Effector memory CD8-positive, alpha-beta T cell (primary cell): ENCODE measurements around the gene MTHFD1L.

Source experiments
- ATAC-seq: fragments of 150-1000 bp; cut with Tn5 transposase; replicated peaks from 2 replicates; pipeline ENCODE4 v1.10.0; 2021; ENCODE audit warnings: mild to moderate bottlenecking, moderate library complexity
- DNase-seq, 3 experiments: peaks; one replicate each; pipeline ENCODE4 v3.0.0; 2021
- H3K27ac Mint-ChIP-seq, 2 donors: one replicate each; pipeline ENCODE4 v1.8.0; 2022; ENCODE audit warnings: mild to moderate bottlenecking in 2 of 2, mixed read lengths in 2 of 2, moderate library complexity in 2 of 2
- H3K27me3 Mint-ChIP-seq, 2 donors: one replicate each; pipeline ENCODE4 v1.8.0; 2022; ENCODE audit warnings: mixed read lengths in 2 of 2
- H3K36me3 Mint-ChIP-seq: one replicate; pipeline ENCODE4 v1.8.0; 2022; ENCODE audit warnings: mild to moderate bottlenecking, moderate library complexity, mixed read lengths; ENCODE audit not compliant: insufficient read depth
- H3K4me1 Mint-ChIP-seq, 2 donors: one replicate each; pipeline ENCODE4 v1.8.0; 2022; ENCODE audit warnings: low read depth in 2 of 2, mixed read lengths in 2 of 2
- H3K4me3 Mint-ChIP-seq, 2 donors: one replicate each; pipeline ENCODE4 v1.8.0; 2022; ENCODE audit warnings: mild to moderate bottlenecking in 2 of 2, mixed read lengths in 2 of 2, moderate library complexity in 2 of 2
- H3K9me3 Mint-ChIP-seq, 2 donors: one replicate each; pipeline ENCODE4 v1.8.0; 2022; ENCODE audit warnings: mixed read lengths in 2 of 2

Gene MTHFD1L

DNA sequence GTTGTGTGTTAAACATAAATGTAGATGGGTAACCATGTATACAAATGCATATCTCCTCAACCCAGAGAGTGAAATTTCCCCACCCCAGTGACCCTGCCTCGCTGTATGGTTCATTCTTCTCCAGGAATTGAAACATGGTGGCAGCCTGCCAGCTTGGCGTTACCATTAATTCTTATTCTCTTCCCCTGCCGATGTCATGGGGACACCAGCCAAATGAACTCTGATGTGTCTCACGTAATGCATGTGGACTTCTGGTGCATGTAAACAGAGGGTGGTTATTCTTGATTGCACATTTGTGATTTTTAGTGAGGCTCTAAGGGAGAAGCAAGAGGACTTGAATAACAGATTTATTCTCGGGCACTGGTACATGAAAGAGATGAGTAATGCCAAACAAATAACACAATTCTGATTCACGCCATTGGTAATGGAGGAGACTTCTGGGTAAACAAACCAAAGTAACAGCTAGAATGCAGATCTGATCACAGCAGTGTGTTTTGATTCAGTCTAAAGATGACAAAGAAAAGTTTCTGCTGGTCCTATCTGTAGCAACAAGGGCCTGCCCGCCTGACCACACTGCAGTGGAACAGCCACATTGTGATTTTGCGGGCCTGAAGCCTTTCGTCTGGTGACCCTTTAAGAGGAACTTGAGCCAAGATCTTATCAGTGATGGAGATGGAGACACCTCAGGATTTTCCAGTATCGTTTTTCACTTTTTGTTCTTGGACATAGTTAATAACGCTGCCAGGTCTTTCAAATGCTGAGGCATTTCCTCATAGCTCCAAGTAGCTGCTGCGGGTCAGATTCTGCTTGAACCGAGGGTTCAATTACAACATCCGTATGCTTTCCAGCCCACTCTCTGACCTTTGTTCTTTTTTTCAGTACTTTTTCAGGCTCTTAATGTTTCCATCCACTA lies 202.4 kb downstream of the MTHFD1L start:
- no peaks in the 10 kb centered on the region for H3K9me3 Mint-ChIP-seq
- no peak overlapping the region for H3K27ac Mint-ChIP-seq
- ATAC-seq (no peak), DNase-seq (no peak)
- H3K36me3 Mint-ChIP-seq = no peaks in the 10 kb centered on the region
- no peaks in the 10 kb centered on the region for H3K4me1 Mint-ChIP-seq
- H3K27me3 Mint-ChIP-seq = no peaks in the 10 kb centered on the region
- no peak overlapping the region for H3K4me3 Mint-ChIP-seq

- H3K27ac Mint-ChIP-seq = no peak overlapping the region
- DNase-seq = no peak
These were observed 203.3 kb downstream of the MTHFD1L start for GRCh38 chr6:151068761-151069312.

DNA sequence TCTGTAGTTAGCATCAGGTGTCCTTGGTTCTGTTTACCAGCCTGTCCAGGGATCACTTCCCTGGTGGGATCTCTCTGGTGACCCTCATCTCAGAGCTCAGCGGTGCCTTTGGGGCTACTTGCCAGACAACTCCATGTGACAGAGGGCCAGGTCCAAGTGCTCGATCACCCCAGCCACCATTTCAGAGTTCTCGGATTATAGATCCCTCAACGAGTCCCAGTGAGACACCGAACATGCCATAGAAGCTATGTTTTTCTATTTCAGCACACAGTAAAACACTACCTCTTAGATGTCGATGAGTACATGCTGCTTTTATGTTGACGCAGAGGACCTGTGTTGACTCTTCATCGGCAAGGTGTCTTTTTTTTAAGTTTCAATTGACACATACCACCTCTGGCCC lies 204.1 kb downstream of the MTHFD1L start:
- Mint-ChIP-seq H3K36me3 (no peaks in the 10 kb centered on the region), H3K9me3 (no peaks in the 10 kb centered on the region), H3K27me3 (no peaks in the 10 kb centered on the region), H3K4me1 (no peaks in the 10 kb centered on the region), H3K4me3 (no peak overlapping the region), H3K27ac (no peak overlapping the region)
- ATAC-seq (no peak), DNase-seq (no peak)

More at GRCh38 chr6:151068761-151069312, 203.3 kb downstream of the MTHFD1L start:
- no peak overlapping the region for H3K4me3 Mint-ChIP-seq
- H3K27me3 Mint-ChIP-seq = no peaks in the 10 kb centered on the region
- H3K36me3 Mint-ChIP-seq = no peaks in the 10 kb centered on the region
- H3K4me1 Mint-ChIP-seq = no peaks in the 10 kb centered on the region
- ATAC-seq = no peak
- no peaks in the 10 kb centered on the region for H3K9me3 Mint-ChIP-seq

DNA sequence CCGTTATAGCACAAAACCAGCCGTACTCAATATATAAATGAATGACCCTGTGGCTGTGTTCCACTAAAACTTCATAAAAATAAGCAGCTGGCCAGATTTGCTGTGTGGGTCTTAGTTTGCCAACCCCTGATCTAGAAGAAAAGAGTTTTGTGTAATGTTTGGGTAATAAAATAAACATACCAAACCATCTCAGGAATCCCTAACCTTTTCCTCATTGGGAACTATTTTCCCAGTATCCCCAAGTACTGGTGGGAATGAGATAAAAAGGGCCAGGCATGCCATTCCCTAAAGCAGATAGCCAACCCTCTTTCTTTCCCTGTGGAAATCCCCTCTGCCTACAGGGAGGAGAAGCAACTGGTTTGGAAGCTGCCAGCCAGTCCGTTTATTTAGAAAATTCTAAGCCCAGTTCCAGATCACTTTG lies 205.1 kb downstream of the MTHFD1L start:
- no peak overlapping the region for H3K4me3 Mint-ChIP-seq
- H3K27ac Mint-ChIP-seq = no peak overlapping the region
- no peak for ATAC-seq
- H3K27me3 Mint-ChIP-seq = no peaks in the 10 kb centered on the region
- H3K4me1 Mint-ChIP-seq = no peaks in the 10 kb centered on the region
- no peaks in the 10 kb centered on the region for H3K9me3 Mint-ChIP-seq
- DNase-seq = no peak
- H3K36me3 Mint-ChIP-seq = no peaks in the 10 kb centered on the region

GRCh38 chr6:151071295-151071694 lies 205.8 kb downstream of the MTHFD1L start:
- Mint-ChIP-seq H3K27me3 (no peaks in the 10 kb centered on the region), H3K36me3 (no peaks in the 10 kb centered on the region), H3K4me1 (no peaks in the 10 kb centered on the region), H3K27ac (no peak overlapping the region), H3K9me3 (no peaks in the 10 kb centered on the region), H3K4me3 (no peak overlapping the region)
- DNase-seq (no peak), ATAC-seq (no peak)

DNA sequence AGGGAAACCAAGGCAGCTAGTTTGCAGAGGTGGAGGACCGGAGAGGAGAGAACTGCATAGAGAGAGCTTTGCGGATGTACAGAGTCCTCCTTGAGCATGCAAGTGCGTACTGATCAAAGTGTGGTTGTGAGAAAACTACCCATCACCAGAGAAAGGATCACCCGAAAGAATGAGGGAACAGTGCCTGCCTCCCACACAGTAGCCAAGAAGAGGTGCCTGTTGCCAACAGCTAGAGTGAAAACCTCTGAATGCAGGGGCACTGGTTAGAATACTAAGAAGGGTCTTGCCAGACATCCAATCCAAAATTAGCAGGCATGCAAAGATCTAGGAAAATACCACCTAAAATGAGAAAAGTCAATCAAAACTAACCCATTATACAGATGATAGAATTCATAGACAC lies 207.6 kb downstream of the MTHFD1L start:
- no peak for ATAC-seq
- Mint-ChIP-seq H3K9me3 (no peaks in the 10 kb centered on the region), H3K4me3 (no peak overlapping the region), H3K27ac (no peak overlapping the region), H3K36me3 (peaks cover 3% of the 10 kb centered on the region), H3K4me1 (no peaks in the 10 kb centered on the region), H3K27me3 (no peaks in the 10 kb centered on the region)
- no peak for DNase-seq

GRCh38 chr6:151073701-151074100 lies 208.2 kb downstream of the MTHFD1L start:
- no peaks in the 10 kb centered on the region for H3K4me1 Mint-ChIP-seq
- ATAC-seq (no peak), DNase-seq (no peak)
- H3K36me3 Mint-ChIP-seq = peaks cover 3% of the 10 kb centered on the region
- H3K4me3 Mint-ChIP-seq = no peak overlapping the region
- no peaks in the 10 kb centered on the region for H3K9me3 Mint-ChIP-seq
- no peak overlapping the region for H3K27ac Mint-ChIP-seq
- H3K27me3 Mint-ChIP-seq = no peaks in the 10 kb centered on the region

DNA sequence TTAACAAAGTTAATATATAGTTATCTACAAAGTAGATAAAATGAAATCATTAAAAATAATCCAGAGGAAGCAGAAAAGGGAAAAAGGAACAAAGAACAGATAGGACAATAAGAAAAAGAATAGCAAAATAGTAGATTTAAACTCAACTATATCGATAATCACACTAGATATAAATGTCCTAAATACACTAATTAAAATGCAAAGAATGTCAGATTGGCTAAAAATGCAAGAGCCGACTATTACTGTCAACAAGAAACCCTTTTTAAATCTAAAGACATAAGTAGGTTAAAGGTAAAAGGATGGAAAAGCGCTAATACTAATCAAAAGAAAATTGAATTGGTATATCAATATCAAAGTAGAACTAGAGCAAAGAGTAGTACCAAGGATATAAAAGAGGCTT lies 209.5 kb downstream of the MTHFD1L start:
- no peaks in the 10 kb centered on the region for H3K9me3 Mint-ChIP-seq
- H3K4me3 Mint-ChIP-seq = no peak overlapping the region
- H3K27me3 Mint-ChIP-seq = no peaks in the 10 kb centered on the region
- no peak for ATAC-seq
- no peak overlapping the region for H3K27ac Mint-ChIP-seq
- H3K4me1 Mint-ChIP-seq = no peaks in the 10 kb centered on the region
- no peak for DNase-seq
- H3K36me3 Mint-ChIP-seq = peaks cover 3% of the 10 kb centered on the region

GRCh38 chr6:151075527-151075926 lies 210.0 kb downstream of the MTHFD1L start:
- Mint-ChIP-seq H3K9me3 (no peaks in the 10 kb centered on the region), H3K27me3 (no peaks in the 10 kb centered on the region), H3K27ac (no peak overlapping the region), H3K36me3 (peaks cover 3% of the 10 kb centered on the region), H3K4me1 (no peaks in the 10 kb centered on the region), H3K4me3 (no peak overlapping the region)
- ATAC-seq = no peak
- DNase-seq = no peak

DNA sequence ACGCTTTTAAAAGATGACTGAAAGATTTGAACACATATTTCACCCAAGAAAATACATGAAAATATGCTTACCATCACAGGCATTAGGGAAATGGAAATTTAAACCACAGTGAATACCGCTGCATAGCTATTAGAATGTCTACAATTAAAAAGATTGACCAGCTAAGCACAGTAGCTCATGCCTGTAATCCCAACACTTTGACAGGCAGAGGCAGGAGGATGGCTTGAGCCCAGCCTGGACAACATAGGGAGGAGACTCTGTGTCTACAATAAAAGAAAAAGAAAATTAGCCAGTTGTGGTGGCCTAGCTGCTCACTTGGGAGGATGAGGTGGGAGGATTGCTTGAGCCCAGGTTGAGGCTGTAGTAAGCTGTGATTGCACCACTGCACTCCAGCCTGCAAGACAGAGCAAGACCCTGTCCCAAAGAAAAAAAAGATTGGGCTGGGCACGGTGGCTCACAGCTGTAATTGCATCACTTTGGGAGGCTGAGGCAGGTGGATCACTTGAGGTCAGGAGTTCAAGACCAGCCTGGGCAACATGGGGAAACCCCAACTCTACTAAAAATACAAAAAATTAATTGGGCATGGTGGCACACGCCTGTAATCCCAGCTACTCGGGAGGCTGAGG lies 210.5 kb downstream of the MTHFD1L start:
- Mint-ChIP-seq H3K27ac (no peak overlapping the region), H3K4me3 (no peak overlapping the region), H3K36me3 (peaks cover 3% of the 10 kb centered on the region), H3K4me1 (no peaks in the 10 kb centered on the region), H3K27me3 (no peaks in the 10 kb centered on the region), H3K9me3 (no peaks in the 10 kb centered on the region)
- ATAC-seq (no peak), DNase-seq (no peak)

DNA sequence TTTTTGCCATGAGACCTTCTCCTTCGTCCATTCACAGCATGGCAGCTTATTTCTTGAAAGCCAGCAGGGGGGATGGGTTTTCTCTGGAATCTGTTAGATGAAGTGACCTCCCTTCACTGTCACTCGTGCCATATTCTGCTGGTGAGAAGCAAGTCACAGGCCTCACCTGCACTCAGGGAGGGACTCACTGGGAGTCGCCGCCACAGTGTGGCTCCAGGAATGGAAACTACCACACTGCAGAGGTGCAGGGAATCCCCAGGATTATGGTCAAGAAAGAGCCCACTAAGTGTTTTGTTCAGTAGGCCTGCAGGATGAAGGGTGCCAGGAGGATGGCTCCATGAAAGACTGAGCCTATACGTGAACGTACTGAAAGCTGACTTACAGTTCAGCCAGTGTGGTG lies 213.2 kb downstream of the MTHFD1L start:
- H3K36me3 Mint-ChIP-seq = peaks cover 3% of the 10 kb centered on the region
- ATAC-seq (no peak), DNase-seq (no peak)
- H3K4me3 Mint-ChIP-seq = no peak overlapping the region
- no peaks in the 10 kb centered on the region for H3K27me3 Mint-ChIP-seq
- H3K27ac Mint-ChIP-seq = no peak overlapping the region
- no peaks in the 10 kb centered on the region for H3K9me3 Mint-ChIP-seq
- no peaks in the 10 kb centered on the region for H3K4me1 Mint-ChIP-seq

- H3K9me3 Mint-ChIP-seq = no peaks in the 10 kb centered on the region
- ATAC-seq = no peak
- H3K27me3 Mint-ChIP-seq = no peaks in the 10 kb centered on the region
- H3K36me3 Mint-ChIP-seq = peaks cover 3% of the 10 kb centered on the region
- DNase-seq = no peak
- no peak overlapping the region for H3K27ac Mint-ChIP-seq
- H3K4me3 Mint-ChIP-seq = no peak overlapping the region
- no peaks in the 10 kb centered on the region for H3K4me1 Mint-ChIP-seq
These were observed 216.2 kb downstream of the MTHFD1L start for GRCh38 chr6:151081656-151082055.

DNA sequence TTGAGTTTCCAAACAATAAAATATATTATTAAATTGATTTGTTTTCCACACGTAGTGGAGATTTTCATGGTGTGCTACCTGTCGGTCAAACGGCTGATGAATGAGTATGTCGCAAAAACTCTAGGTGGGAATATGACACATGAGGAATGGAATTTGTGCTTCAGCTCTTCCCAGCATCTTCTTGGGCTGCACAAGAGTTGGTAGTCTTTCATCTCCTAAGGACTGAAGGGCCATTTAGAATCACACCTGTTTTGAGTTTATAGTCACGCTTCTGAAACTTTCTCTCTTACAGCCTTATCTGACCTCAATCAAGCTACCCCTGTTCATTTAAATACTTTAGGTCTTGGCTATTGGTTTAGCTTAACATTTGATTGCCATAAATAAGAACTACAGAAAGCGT lies 216.6 kb downstream of the MTHFD1L start:
- Mint-ChIP-seq H3K27me3 (no peaks in the 10 kb centered on the region), H3K27ac (no peak overlapping the region), H3K36me3 (peaks cover 3% of the 10 kb centered on the region), H3K9me3 (no peaks in the 10 kb centered on the region), H3K4me1 (no peaks in the 10 kb centered on the region), H3K4me3 (no peak overlapping the region)
- DNase-seq = no peak
- no peak for ATAC-seq

- DNase-seq (no peak), ATAC-seq (no peak)
- Mint-ChIP-seq H3K4me1 (no peaks in the 10 kb centered on the region), H3K27ac (no peak overlapping the region), H3K36me3 (no peaks in the 10 kb centered on the region), H3K4me3 (no peak overlapping the region), H3K9me3 (no peaks in the 10 kb centered on the region), H3K27me3 (no peaks in the 10 kb centered on the region)
These were observed 218.8 kb downstream of the MTHFD1L start for GRCh38 chr6:151084275-151084674.
